ENCODE measurements around the gene OTULIN.

DNA sequence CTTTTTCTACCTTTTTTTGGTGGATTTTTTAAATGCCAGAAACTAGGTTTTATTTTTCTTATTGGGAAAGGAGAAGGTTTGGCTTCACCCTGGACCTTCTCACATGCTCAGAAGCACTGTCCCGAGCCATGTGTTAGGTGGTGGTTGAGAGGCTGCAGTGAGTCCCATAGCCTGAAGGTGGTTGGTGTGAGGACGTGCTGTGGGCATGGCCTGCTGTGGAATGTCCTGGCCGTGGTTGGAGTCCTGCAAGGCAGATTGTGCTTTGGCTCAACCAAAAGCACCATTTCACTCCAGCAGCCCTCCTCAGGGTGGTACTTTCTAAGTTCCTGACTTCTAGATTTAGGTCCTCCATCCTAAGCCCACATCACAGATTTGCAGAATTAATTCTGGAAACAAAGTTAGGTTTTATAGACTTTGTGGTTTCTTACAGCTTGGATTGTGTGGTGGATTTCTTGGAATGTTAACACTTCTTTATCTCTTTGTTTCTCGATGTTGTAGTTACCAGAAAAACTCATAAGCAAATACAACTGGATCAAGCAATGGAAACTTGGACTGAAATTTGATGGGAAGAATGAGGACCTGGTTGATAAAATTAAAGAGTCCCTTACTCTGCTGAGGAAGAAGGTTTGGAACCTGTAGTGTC is 22.6 kb downstream of the OTULIN start:
- TF ChIP-seq, protein P1, sequence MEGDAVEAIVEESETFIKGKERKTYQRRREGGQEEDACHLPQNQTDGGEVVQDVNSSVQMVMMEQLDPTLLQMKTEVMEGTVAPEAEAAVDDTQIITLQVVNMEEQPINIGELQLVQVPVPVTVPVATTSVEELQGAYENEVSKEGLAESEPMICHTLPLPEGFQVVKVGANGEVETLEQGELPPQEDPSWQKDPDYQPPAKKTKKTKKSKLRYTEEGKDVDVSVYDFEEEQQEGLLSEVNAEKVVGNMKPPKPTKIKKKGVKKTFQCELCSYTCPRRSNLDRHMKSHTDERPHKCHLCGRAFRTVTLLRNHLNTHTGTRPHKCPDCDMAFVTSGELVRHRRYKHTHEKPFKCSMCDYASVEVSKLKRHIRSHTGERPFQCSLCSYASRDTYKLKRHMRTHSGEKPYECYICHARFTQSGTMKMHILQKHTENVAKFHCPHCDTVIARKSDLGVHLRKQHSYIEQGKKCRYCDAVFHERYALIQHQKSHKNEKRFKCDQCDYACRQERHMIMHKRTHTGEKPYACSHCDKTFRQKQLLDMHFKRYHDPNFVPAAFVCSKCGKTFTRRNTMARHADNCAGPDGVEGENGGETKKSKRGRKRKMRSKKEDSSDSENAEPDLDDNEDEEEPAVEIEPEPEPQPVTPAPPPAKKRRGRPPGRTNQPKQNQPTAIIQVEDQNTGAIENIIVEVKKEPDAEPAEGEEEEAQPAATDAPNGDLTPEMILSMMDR (IDR thresholded peaks at IDR 0.05): no peak
- no peak for TF ChIP-seq POLR2A (IDR thresholded peaks at IDR 0.05)

Data from uterus (tissue), 2 donors.